ENCODE results near the gene SGCA.

DNA sequence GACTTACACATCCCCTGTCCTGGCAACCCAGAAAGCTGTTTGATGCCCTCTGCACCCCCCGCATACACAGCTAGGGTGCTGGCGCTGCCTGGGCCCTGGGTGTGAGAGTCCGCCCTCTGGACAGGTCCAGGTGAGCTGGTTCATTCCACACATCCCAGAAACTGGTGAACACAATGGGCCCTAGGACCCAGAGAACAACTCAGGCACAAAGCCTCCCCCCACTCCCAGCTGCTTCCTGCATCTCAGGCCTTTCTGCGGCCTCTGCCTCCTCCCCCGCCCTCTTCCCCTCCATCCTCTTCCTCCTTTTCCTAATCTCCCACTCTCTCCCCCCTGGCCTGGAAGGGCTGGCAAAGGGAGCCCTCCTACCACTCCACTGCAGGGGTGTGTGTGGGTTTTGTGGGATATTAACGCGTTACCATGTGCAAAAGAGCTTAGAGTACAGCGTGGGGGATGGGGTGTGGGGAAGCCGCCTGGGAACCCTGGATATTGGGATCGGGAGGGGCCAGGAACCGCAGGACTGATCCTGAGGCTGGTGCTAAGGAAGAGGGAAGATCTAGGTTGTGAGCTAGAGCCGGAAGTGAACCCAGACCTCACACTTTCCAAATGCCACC lies 13.8 kb upstream of the SGCA start:
- TF ChIP-seq POLR2AphosphoS5 (IDR thresholded peaks at IDR 0.05; ENCODE audit: borderline replicate concordance, low read depth, low read length) (peak; percentile 41; the same call in 1 of the 2 replicates), EZH2 (IDR thresholded peaks at IDR 0.05) (no peak)
